Fibroblast of peridontal ligament (primary cell): ENCODE results near the gene BMPR1B.
"Not testable (repeated sequence)": the region's sequence is repeated elsewhere in the genome, so short reads cannot be mapped to it uniquely, and the experiment has no call there.

ENCODE experiments used
- DNase-seq: peaks from one replicate; pipeline ENCODE4 v3.0.0-alpha.2; 2010; ENCODE audit errors: extremely low read depth

The BMPR1B gene

GRCh38 chr4:95139424-95139823, 381.7 kb downstream of the BMPR1B start:
- DNase-seq, result not testable (repeated sequence)

- no peak for DNase-seq
Observed at GRCh38 chr4:95141361-95141760, 383.6 kb downstream of the BMPR1B start.

- no peak for DNase-seq
Observed at GRCh38 chr4:95142932-95143331, 385.2 kb downstream of the BMPR1B start.

- DNase-seq, result no peak
Observed at GRCh38 chr4:95151255-95151654, 393.5 kb downstream of the BMPR1B start.

- DNase-seq, result no peak
Observed at GRCh38 chr4:95153182-95153581, 395.4 kb downstream of the BMPR1B start.

GRCh38 chr4:95155759-95156451, 398.1 kb downstream of the BMPR1B start:
- DNase-seq, result peak; percentile 73

- no peak for DNase-seq
Observed at GRCh38 chr4:95156452-95156765, 398.7 kb downstream of the BMPR1B start.

- DNase-seq, result no peak
Observed at GRCh38 chr4:95157596-95157995, 399.8 kb downstream of the BMPR1B start.

- no peak for DNase-seq
Observed at GRCh38 chr4:95158045-95158444, 400.3 kb downstream of the BMPR1B start.

GRCh38 chr4:95158626-95159025, 400.9 kb downstream of the BMPR1B start:
- no peak for DNase-seq

- no peak for DNase-seq
Observed at GRCh38 chr4:95159384-95159783, 401.6 kb downstream of the BMPR1B start.

- DNase-seq, result no peak
Observed at GRCh38 chr4:95161781-95162469, 404.2 kb downstream of the BMPR1B start.

GRCh38 chr4:95162867-95163266, 405.1 kb downstream of the BMPR1B start:
- no peak for DNase-seq

GRCh38 chr4:95165926-95166524, 408.3 kb downstream of the BMPR1B start:
- peak; percentile 80 for DNase-seq

- no peak for DNase-seq
Observed at GRCh38 chr4:95167805-95168204, 410.1 kb downstream of the BMPR1B start.

GRCh38 chr4:95170176-95170575, 412.4 kb downstream of the BMPR1B start:
- DNase-seq, result no peak

GRCh38 chr4:95171377-95171776, 413.6 kb downstream of the BMPR1B start:
- not testable (repeated sequence) for DNase-seq

GRCh38 chr4:95178938-95179337, 421.2 kb downstream of the BMPR1B start:
- no peak for DNase-seq

- no peak for DNase-seq
Observed at GRCh38 chr4:95180531-95181242, 422.9 kb downstream of the BMPR1B start.

- DNase-seq, result no peak
Observed at GRCh38 chr4:95181243-95181995, 423.7 kb downstream of the BMPR1B start.

GRCh38 chr4:95181996-95182306, 424.2 kb downstream of the BMPR1B start:
- no peak for DNase-seq
